ENCODE data around the gene PPIE.

DNA sequence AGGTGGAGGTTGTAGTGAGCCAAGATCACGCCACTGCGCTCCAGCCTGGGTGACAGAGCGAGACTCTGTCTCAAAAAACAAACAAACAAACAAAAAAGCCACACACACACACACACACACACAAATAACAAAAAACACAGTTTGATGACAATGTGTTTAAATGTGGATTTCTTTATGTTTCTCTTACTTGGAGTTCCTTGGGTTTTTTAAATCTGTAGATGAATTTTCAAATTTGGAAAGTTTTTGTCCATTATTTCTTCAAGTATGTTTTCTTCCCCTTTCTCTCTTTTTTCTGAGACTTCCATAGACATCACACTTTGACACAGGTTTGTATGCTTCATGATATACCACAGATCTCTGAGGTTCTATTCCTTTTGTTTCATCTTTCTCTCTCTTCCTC, 12.1 kb upstream of the PPIE start:
- TF ChIP-seq, protein P1, sequence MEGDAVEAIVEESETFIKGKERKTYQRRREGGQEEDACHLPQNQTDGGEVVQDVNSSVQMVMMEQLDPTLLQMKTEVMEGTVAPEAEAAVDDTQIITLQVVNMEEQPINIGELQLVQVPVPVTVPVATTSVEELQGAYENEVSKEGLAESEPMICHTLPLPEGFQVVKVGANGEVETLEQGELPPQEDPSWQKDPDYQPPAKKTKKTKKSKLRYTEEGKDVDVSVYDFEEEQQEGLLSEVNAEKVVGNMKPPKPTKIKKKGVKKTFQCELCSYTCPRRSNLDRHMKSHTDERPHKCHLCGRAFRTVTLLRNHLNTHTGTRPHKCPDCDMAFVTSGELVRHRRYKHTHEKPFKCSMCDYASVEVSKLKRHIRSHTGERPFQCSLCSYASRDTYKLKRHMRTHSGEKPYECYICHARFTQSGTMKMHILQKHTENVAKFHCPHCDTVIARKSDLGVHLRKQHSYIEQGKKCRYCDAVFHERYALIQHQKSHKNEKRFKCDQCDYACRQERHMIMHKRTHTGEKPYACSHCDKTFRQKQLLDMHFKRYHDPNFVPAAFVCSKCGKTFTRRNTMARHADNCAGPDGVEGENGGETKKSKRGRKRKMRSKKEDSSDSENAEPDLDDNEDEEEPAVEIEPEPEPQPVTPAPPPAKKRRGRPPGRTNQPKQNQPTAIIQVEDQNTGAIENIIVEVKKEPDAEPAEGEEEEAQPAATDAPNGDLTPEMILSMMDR (IDR thresholded peaks at IDR 0.05) = no peak
- TF ChIP-seq MYBL2 (CRISPR knock-in tag; IDR thresholded peaks at IDR 0.05) = no peak
- no peak for TF ChIP-seq CREB1 (CRISPR knock-in tag; IDR thresholded peaks at IDR 0.05)
- TF ChIP-seq, protein P2, sequence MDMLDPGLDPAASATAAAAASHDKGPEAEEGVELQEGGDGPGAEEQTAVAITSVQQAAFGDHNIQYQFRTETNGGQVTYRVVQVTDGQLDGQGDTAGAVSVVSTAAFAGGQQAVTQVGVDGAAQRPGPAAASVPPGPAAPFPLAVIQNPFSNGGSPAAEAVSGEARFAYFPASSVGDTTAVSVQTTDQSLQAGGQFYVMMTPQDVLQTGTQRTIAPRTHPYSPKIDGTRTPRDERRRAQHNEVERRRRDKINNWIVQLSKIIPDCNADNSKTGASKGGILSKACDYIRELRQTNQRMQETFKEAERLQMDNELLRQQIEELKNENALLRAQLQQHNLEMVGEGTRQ (CRISPR knock-in tag; IDR thresholded peaks at IDR 0.05) = no peak
- no peak for TF ChIP-seq ZNF396 (CRISPR knock-in tag; IDR thresholded peaks at IDR 0.05; ENCODE audit: borderline replicate concordance)
- TF ChIP-seq, protein P3, sequence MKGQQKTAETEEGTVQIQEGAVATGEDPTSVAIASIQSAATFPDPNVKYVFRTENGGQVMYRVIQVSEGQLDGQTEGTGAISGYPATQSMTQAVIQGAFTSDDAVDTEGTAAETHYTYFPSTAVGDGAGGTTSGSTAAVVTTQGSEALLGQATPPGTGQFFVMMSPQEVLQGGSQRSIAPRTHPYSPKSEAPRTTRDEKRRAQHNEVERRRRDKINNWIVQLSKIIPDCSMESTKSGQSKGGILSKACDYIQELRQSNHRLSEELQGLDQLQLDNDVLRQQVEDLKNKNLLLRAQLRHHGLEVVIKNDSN (CRISPR knock-in tag; IDR thresholded peaks at IDR 0.05) = no peak
- no peak for TF ChIP-seq NFYB (CRISPR knock-in tag; conservative IDR thresholded peaks at IDR 0.05; ENCODE audit: low read depth)
- TF ChIP-seq CREM (CRISPR knock-in tag; IDR thresholded peaks at IDR 0.05) = no peak
